Activated CD4-positive, alpha-beta memory T cell treated with anti-CD3 and anti-CD28 coated beads, Interleukin-2, amount 10 ng/mL, durations not matched to agents 7 days and 5 days (primary cell): Measurements from ENCODE around the gene CNTN1. TPM values are rescaled to one million over a fixed set of nuclear protein-coding genes. Genes with fewer than 3 reads are reported as not detected.

Source experiments
- CTCF ChIA-PET: fragments of 350-600 bp; sonication (Branson Sonifier 250); formaldehyde crosslinking; loops from one replicate; lab custom pipeline; 2021; ENCODE audit warnings: antibody characterized with exemption, inconsistent platforms; lab: Charles Lee
- POLR2A ChIA-PET: fragments of 350-600 bp; sonication (Branson Sonifier 250); formaldehyde crosslinking; loops from one replicate; lab custom pipeline; 2021; ENCODE audit warnings: antibody characterized with exemption; lab: Charles Lee
- DNase-seq: peaks from one replicate; pipeline ENCODE4 v3.0.0-alpha.2; 2020
- H3K27ac Mint-ChIP-seq: one replicate; pipeline ENCODE4 v1.8.0; 2021; ENCODE audit warnings: mild to moderate bottlenecking, mixed read lengths
- H3K27me3 Mint-ChIP-seq: one replicate; pipeline ENCODE4 v1.8.0; 2021; ENCODE audit warnings: mixed read lengths
- H3K36me3 Mint-ChIP-seq: one replicate; pipeline ENCODE4 v1.8.0; 2021; ENCODE audit warnings: low read depth, mixed read lengths
- H3K4me1 Mint-ChIP-seq: one replicate; pipeline ENCODE4 v1.8.0; 2021; ENCODE audit warnings: mixed read lengths
- H3K4me3 Mint-ChIP-seq: one replicate; pipeline ENCODE4 v1.8.0; 2021; ENCODE audit warnings: mild to moderate bottlenecking, mixed read lengths
- H3K9me3 Mint-ChIP-seq: one replicate; pipeline ENCODE4 v1.8.0; 2021; ENCODE audit warnings: mixed read lengths
- total RNA-seq, 2 experiments: library from RNA; stranded (reverse); gene quantifications; one replicate each; pipeline ENCODE4 v1.2.3, GENCODE V29; 2021

Gene CNTN1
- total RNA-seq, result not detected

DNA sequence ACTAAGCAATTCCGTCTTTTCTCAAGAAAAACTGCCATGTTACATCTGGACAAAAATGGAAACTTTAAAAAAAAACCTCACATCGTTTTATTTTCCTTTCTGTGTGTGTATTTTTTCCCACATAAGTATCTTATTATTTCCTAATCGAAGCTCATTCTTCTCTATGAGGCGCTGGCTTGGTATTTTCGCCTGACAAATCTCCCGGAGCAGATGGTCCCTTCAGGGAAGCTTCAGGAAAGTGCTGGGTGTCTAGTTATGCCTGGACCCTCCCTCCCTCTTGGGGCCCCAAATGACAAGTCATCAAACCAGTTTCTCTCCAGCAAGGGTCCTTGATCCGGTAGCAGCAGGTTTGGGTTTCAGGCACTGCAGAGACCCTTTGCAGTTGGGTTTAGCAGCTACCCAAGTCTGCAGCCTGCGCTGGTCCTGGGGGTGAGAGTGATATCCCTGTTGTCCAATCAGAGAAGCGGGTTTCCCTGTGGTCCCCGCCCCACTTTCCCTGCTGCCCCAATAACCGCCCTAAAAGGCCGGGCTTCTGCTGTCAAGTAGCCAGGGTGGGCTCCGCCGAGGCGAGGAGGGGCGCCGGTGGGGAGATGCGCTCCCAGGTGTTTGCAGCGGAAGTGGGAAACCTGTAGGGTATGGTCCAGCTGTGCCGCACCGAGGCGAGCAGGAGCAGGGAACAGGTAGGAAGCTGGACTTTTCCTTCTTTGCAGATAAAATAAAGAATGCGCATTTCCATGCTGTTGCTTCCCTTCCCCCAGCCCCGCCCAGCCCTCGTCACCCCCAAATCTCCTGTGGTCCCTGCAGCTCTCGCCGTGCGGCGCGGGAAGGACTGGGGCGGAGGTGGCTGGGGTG is at the start of gene CNTN1:
TSS of gene CNTN1 (plus strand) at position 527 of the 852 bp plus-strand sequence.
- H3K4me1 Mint-ChIP-seq, result no peaks in the 10 kb centered on the region
- no peak within 1 kb of the TSS for H3K4me3 Mint-ChIP-seq
- no peaks in the 10 kb centered on the region for H3K36me3 Mint-ChIP-seq
- H3K27me3 Mint-ChIP-seq, result peaks cover 11% of the 10 kb centered on the region
- H3K27ac Mint-ChIP-seq, result no peak within 1 kb of the TSS
- DNase-seq, result no peak
- no peaks in the 10 kb centered on the region for H3K9me3 Mint-ChIP-seq
- POLR2A ChIA-PET, result no interaction called here
- CTCF ChIA-PET, result no interaction called here

DNA sequence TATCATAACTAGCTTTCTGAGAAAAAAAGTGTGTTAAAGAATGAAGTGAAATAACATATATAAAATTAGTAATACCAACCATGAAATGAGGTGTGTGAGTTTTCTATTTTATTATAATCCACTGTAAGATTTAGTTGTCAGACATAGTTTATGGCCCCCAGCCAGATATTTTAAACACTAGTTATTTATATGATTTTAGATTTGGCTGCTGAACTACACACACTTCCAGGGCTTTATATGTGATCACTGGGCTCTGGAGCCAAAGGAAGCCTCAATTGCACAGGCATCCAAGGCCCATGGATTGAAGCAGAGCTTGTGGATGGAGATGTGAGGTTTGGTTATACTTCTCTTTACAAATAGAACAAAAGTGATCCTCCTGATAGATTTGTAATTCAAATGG is 48.7 kb upstream of the CNTN1 start:
- no peaks in the 10 kb centered on the region for H3K27me3 Mint-ChIP-seq
- POLR2A ChIA-PET, result no interaction called here
- no peaks in the 10 kb centered on the region for H3K36me3 Mint-ChIP-seq
- H3K4me1 Mint-ChIP-seq, result no peaks in the 10 kb centered on the region
- no peak overlapping the region for H3K4me3 Mint-ChIP-seq
- CTCF ChIA-PET, result no interaction called here
- DNase-seq, result no peak
- no peak overlapping the region for H3K27ac Mint-ChIP-seq
- peaks cover 3% of the 10 kb centered on the region for H3K9me3 Mint-ChIP-seq

DNA sequence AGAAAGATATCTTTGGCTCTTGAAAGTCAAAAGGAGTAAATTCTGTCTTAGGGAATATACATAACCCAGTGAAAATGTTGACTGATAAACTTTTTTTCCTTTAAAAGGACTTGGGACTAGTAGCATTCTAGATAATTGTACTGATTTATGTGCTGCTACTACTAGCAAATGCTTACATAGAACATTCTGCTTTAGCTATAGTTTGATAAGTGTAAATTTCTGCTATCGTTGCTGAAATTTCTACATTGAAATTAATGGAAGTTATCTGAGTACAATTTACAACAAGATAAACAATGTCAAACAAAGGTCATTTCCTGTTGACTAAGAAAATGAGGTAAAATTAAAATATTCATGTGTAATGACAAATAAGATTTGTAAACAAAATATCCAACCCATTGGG is 48.3 kb upstream of the CNTN1 start:
- CTCF ChIA-PET, result no interaction called here

DNA sequence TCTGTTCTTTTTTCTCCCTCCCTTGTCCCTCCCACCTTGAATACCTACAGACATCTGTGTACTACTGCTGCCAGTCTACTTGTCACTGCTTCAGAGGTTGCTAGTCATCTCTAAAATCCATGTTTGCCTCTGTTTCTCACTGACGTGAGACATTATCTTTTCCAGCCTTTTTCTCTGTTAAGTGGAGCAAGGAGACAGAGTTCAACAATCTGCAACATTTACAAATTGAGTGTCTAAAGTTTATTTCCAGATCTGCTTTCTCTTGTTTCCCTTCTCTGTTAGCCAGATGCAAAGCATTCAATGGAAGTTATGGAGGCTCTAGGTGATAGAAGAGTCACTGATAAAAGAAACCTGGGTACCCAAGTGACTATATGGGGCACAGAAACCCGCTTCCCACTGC is 47.5 kb upstream of the CNTN1 start:
- POLR2A ChIA-PET, result no interaction called here
- no peaks in the 10 kb centered on the region for H3K4me1 Mint-ChIP-seq
- H3K27me3 Mint-ChIP-seq, result no peaks in the 10 kb centered on the region
- peaks cover 3% of the 10 kb centered on the region for H3K9me3 Mint-ChIP-seq
- H3K27ac Mint-ChIP-seq, result no peak overlapping the region
- no peak for DNase-seq
- CTCF ChIA-PET, result no interaction called here
- H3K36me3 Mint-ChIP-seq, result no peaks in the 10 kb centered on the region
- H3K4me3 Mint-ChIP-seq, result no peak overlapping the region

More for the DNA sequence above, 48.3 kb upstream of the CNTN1 start:
- H3K36me3 Mint-ChIP-seq, result no peaks in the 10 kb centered on the region
- H3K27ac Mint-ChIP-seq, result no peak overlapping the region
- no peaks in the 10 kb centered on the region for H3K4me1 Mint-ChIP-seq
- POLR2A ChIA-PET, result no interaction called here
- peaks cover 3% of the 10 kb centered on the region for H3K9me3 Mint-ChIP-seq
- H3K27me3 Mint-ChIP-seq, result no peaks in the 10 kb centered on the region
- DNase-seq, result no peak
- no peak overlapping the region for H3K4me3 Mint-ChIP-seq

DNA sequence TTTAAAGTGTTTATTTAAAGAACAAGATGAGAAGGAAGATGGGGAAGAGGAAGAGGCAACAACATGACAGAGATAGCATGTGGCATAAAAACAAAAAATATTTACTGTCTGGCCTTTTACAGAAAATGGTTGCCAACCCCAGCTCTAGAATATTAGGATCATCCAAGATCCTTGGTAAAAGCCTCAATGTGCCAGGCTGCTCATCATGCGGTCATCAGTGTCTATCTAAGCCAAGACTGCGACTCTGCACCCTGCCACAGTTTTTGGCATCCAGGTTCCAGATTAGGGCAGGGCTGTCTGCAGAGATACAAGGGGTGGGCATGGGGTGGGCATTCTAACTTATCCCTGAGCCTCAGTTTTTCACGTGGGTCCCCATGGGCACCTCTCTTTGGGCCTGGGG is 46.9 kb upstream of the CNTN1 start:
- no peak for DNase-seq
- Mint-ChIP-seq H3K9me3 (peaks cover 2% of the 10 kb centered on the region), H3K36me3 (no peaks in the 10 kb centered on the region), H3K27ac (no peak overlapping the region), H3K4me3 (no peak overlapping the region), H3K4me1 (no peaks in the 10 kb centered on the region), H3K27me3 (no peaks in the 10 kb centered on the region)
- ChIA-PET POLR2A (no interaction called here), CTCF (no interaction called here)

DNA sequence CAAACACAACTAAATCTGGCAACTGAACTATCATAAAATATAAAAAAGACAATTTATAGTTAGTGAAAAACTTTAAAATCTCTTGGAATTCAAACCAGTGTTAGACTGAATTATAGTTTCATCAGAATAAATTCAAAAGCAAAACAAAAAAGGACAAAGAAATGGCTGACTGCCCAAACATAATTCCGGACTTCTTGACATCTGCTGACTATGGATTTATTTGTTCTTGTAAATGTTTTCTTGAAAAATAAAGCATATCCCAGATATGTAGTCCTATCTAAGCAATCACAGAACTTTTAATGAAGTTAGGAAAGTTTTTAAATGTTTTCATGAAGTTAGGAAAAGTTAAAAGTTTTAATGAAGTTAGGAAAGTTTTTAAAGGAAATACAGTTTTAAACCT is 45.8 kb upstream of the CNTN1 start:
- Mint-ChIP-seq H3K36me3 (no peaks in the 10 kb centered on the region), H3K27ac (no peak overlapping the region), H3K27me3 (no peaks in the 10 kb centered on the region), H3K4me1 (no peaks in the 10 kb centered on the region), H3K4me3 (no peak overlapping the region), H3K9me3 (no peaks in the 10 kb centered on the region)
- ChIA-PET POLR2A (no interaction called here), CTCF (no interaction called here)
- DNase-seq, result no peak

DNA sequence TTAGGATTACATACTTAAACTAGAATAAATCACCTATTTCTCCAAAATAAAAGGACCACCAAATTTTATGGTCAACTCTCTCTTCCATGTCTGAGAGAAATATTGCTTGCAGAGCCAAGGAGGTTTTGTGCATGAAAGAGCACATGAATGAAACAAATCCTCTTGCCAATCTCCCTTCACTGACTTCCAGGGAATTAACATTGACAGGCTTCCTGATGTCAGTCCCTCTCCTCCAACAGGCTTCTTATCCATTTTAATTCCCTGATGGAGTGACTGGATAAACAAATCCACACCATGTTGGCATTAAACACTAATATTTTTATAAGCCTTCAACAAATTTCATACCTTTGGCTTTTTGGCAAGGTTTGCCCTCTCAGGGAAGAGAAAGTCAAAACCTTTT is 45.3 kb upstream of the CNTN1 start:
- no peak overlapping the region for H3K4me3 Mint-ChIP-seq
- no peaks in the 10 kb centered on the region for H3K36me3 Mint-ChIP-seq
- no peaks in the 10 kb centered on the region for H3K27me3 Mint-ChIP-seq
- H3K4me1 Mint-ChIP-seq, result no peaks in the 10 kb centered on the region
- no peak for DNase-seq
- ChIA-PET POLR2A (no interaction called here), CTCF (no interaction called here)
- H3K9me3 Mint-ChIP-seq, result no peaks in the 10 kb centered on the region
- no peak overlapping the region for H3K27ac Mint-ChIP-seq

DNA sequence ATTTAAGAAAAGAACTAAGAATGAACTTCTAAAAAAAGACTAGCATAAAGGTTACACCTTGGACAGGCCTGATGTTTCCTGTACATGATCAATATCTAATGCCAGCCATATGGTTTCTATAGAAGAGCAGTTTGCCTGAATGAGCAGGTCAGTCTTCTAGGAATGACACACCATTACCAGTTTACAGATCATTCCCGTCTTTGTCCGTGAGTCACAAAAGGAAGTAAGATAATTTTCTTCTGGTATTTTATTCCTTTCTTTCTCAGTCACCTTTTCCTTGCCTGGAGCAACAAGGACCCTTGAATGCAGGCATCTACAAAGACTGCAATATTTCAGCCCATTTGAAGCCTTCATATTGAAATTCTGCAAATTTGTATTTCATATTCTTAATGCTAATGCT is 44.6 kb upstream of the CNTN1 start:
- Mint-ChIP-seq H3K36me3 (no peaks in the 10 kb centered on the region), H3K27me3 (no peaks in the 10 kb centered on the region), H3K9me3 (no peaks in the 10 kb centered on the region), H3K4me1 (no peaks in the 10 kb centered on the region), H3K27ac (no peak overlapping the region), H3K4me3 (no peak overlapping the region)
- no peak for DNase-seq
- ChIA-PET POLR2A (no interaction called here), CTCF (no interaction called here)

DNA sequence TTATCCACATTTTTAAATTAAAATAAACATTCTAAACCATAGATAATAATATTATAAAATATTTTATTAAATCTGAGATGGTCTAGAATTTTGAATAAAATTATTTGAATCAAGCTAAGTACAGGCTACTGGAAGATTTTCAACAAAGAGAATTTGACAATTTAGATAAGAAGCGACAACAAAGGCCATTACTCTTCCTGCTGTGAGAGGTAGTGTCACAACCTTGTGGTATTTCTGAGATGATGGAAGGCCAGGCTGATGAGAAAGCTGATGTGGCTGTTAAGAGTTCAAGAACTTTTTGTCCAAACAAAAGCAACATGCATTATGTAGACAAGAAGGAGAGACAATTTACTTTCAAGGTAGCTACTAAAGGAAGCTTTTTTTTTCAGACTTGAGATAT is 43.7 kb upstream of the CNTN1 start:
- H3K4me1 Mint-ChIP-seq, result no peaks in the 10 kb centered on the region
- DNase-seq, result no peak
- POLR2A ChIA-PET, result no interaction called here
- no peaks in the 10 kb centered on the region for H3K36me3 Mint-ChIP-seq
- no peaks in the 10 kb centered on the region for H3K27me3 Mint-ChIP-seq
- H3K27ac Mint-ChIP-seq, result no peak overlapping the region
- CTCF ChIA-PET, result no interaction called here
- no peak overlapping the region for H3K4me3 Mint-ChIP-seq
- H3K9me3 Mint-ChIP-seq, result no peaks in the 10 kb centered on the region

DNA sequence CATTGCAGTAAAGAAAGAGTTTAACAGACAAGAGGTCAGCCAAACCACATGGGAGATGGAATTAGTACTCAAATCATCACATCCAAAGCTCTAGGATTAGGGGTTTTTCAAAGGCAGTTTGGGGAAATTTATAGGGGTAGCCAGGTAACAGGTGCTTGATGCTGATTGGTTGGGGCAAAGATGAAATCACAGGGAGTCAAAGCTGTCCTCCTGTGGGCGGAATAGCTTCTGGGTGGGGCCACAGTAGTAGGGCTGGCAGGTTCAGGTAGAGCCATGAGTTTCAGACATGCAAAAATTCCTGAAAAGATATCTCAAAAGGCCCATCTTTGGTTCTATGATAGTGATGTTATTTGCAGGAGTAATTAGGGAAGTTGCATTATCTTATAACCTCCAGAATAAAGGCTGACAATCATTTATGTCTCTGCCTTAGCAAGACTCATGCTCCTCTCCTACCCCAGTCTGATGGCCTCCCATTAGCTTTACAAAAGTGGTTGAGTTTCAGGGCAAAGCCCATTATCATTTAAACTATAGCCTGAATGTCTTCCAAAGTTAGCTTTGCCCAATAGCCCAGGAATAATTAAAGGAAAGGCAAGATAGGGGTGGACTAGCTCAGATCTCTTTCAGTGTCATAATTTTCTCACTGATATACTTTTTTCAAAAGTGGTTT is 42.1 kb upstream of the CNTN1 start:
- DNase-seq, result no peak
- ChIA-PET POLR2A (no interaction called here), CTCF (no interaction called here)
- no peak overlapping the region for H3K4me3 Mint-ChIP-seq
- H3K9me3 Mint-ChIP-seq, result no peaks in the 10 kb centered on the region
- no peaks in the 10 kb centered on the region for H3K4me1 Mint-ChIP-seq
- no peak overlapping the region for H3K27ac Mint-ChIP-seq
- H3K27me3 Mint-ChIP-seq, result no peaks in the 10 kb centered on the region
- H3K36me3 Mint-ChIP-seq, result no peaks in the 10 kb centered on the region

DNA sequence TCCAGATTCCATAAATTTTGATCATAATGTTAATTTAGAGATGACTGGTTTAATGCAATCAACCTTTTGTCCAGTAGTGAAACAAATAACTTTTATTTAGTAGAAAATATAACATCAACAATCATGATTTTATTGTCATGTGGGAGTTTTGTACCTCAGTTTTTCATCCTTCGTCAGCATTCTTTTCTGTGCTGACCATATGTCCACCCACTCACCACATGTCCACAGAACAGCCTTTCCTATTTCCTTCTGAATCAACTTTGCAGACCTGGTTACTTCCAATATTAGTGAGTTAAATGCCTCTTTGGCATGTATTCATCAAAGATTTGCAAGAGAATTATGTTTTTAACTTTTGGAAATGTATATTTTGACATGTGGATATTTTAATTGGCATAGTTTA is 36.8 kb upstream of the CNTN1 start:
- Mint-ChIP-seq H3K9me3 (no peaks in the 10 kb centered on the region), H3K27ac (no peak overlapping the region), H3K4me3 (no peak overlapping the region), H3K36me3 (no peaks in the 10 kb centered on the region), H3K27me3 (no peaks in the 10 kb centered on the region), H3K4me1 (no peaks in the 10 kb centered on the region)
- CTCF ChIA-PET, result no interaction called here
- POLR2A ChIA-PET, result no interaction called here
- DNase-seq, result no peak

DNA sequence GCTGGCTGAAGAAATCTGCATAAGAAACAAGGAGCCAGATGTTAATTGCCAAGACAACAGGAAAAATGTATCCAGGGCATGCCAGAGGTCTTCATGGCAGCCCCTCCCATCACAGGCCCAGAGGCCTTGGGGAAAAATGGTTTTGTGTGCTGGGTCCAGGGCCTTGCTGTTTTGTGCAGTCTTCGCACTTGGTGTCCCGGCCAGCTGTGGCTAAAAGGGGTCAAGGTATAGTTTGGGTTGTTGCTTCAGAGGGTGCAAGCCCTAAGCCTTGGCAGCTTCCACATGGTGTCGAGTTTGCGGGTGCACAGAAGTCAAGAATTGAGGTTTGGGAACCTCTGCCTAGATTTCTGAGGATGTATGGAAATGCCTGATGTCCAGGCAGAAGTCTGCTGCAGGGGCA is 29.9 kb upstream of the CNTN1 start:
- Mint-ChIP-seq H3K36me3 (no peaks in the 10 kb centered on the region), H3K4me1 (no peaks in the 10 kb centered on the region), H3K9me3 (no peaks in the 10 kb centered on the region), H3K27ac (no peak overlapping the region), H3K4me3 (no peak overlapping the region), H3K27me3 (no peaks in the 10 kb centered on the region)
- CTCF ChIA-PET, result no interaction called here
- DNase-seq, result no peak
- POLR2A ChIA-PET, result no interaction called here

DNA sequence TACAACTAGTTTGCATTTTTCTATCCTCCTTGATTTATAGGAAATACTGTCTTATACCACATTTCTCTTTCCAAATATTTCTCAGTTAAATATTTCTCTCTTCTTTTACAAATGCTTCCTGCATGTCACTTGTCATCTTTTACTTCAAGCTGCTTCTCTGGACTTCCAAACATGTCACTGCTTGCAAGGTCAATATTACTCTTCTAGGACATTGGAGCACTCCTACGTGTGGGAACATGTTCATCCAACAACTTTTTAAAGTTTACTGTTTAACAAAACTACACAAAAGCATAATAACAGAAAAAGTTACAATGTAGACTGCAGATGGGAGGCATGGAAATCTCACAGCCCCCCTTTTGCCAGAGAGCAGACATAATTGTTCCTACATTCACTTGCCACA is 28.5 kb upstream of the CNTN1 start:
- H3K27me3 Mint-ChIP-seq, result no peaks in the 10 kb centered on the region
- H3K36me3 Mint-ChIP-seq, result no peaks in the 10 kb centered on the region
- H3K9me3 Mint-ChIP-seq, result no peaks in the 10 kb centered on the region
- no peak overlapping the region for H3K4me3 Mint-ChIP-seq
- CTCF ChIA-PET, result no interaction called here
- no peaks in the 10 kb centered on the region for H3K4me1 Mint-ChIP-seq
- DNase-seq, result no peak
- H3K27ac Mint-ChIP-seq, result no peak overlapping the region
- POLR2A ChIA-PET, result no interaction called here

DNA sequence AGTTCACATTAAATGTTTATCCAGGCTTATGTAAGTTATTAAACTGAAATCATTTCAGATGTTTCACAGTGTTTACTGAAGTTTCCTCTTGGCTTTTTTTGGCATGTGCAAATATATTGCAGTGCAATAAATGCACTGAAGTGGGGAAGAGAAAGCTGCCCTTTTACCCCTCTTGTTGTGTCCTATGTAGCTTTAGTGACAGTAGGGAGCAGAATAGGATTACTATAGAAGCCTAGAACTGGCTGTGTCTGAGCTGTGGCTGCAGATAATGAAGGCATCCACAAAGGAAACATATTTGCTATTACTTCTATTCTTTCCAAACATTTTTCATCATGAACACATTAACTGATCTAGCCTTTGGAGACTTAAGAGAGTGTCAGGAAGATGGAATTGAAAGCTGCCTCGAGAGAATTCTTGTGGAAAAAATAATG is 24.1 kb upstream of the CNTN1 start:
- CTCF ChIA-PET, result no interaction called here
- DNase-seq, result no peak
- POLR2A ChIA-PET, result no interaction called here
- no peak overlapping the region for H3K4me3 Mint-ChIP-seq
- H3K27me3 Mint-ChIP-seq, result no peaks in the 10 kb centered on the region
- no peak overlapping the region for H3K27ac Mint-ChIP-seq
- no peaks in the 10 kb centered on the region for H3K9me3 Mint-ChIP-seq
- no peaks in the 10 kb centered on the region for H3K36me3 Mint-ChIP-seq
- no peaks in the 10 kb centered on the region for H3K4me1 Mint-ChIP-seq
